Right atrium auricular region (tissue), 2 donors: ENCODE data around the gene SBK3. TPM values are rescaled to one million over a fixed set of nuclear protein-coding genes. Genes with fewer than 3 reads are reported as not detected.
"Not testable (repeated sequence)": the region's sequence is repeated elsewhere in the genome, so short reads cannot be mapped to it uniquely, and the experiment has no call there.

ENCODE experiments used
- DNase-seq: peaks from one replicate; pipeline ENCODE4 v3.0.0-alpha.2; 2019; ENCODE audit warnings: low spot score
- H3K27ac ChIP-seq, 2 donors: fragments of 200-600 bp; sonication (generic); 1 replicate in 1 of 2; 2 replicates in 1 of 2; pipeline ENCODE4 v1.5.1; 2016 to 2019
- H3K27me3 ChIP-seq, 2 donors: fragments of 200-600 bp; sonication (generic); one replicate each; pipeline versions ENCODE4 v1.5.1 to v1.6.0; 2017 to 2019
- H3K36me3 ChIP-seq: fragments of 200-600 bp; sonication (generic); one replicate; pipeline ENCODE4 v1.5.1; 2016
- H3K4me1 ChIP-seq, 2 donors: fragments of 200-600 bp; sonication (generic); one replicate each; pipeline versions ENCODE4 v1.5.1 to v1.6.0; 2017 to 2019
- H3K4me3 ChIP-seq, 2 donors: fragments of 200-600 bp; sonication (generic); 1 replicate in 1 of 2; 2 replicates in 1 of 2; pipeline ENCODE4 v1.5.1; 2017 to 2019; ENCODE audit warnings: mild to moderate bottlenecking in 1 of 2, moderate library complexity in 1 of 2
- H3K9me3 ChIP-seq, 2 donors: fragments of 200-600 bp; sonication (generic); one replicate each; pipeline ENCODE4 v1.5.1; 2019
- CTCF ChIP-seq, 2 donors: fragments of 200-600 bp; sonication (generic); IDR thresholded peaks; one replicate each; pipeline ENCODE4 v1.5.1; 2019; ENCODE audit warnings: antibody characterized with exemption in 2 of 2
- total RNA-seq, 2 donors: library from RNA; depleted of rRNA; stranded (reverse); fragments of >200 nt; gene quantifications; one replicate each; pipeline ENCODE4 v1.1.0, GENCODE V29; 2016

The SBK3 gene
- total RNA-seq, 2 donors from 2014 or later, result 97.5 to 103 TPM

GRCh38 chr19:55498246-55498840 is 47.0 kb downstream of the SBK3 start:
- H3K36me3 ChIP-seq, result no peaks in the 10 kb centered on the region
- no peak for DNase-seq
- no peak overlapping the region for H3K4me3 ChIP-seq
- TF ChIP-seq CTCF (IDR thresholded peaks at IDR 0.05), result no peak
- H3K27ac ChIP-seq, result no peak overlapping the region
- H3K27me3 ChIP-seq, result no peaks in the 10 kb centered on the region
- no peaks in the 10 kb centered on the region for H3K9me3 ChIP-seq
- peaks cover 0 to 9% of the 10 kb centered on the region in 2 donors for H3K4me1 ChIP-seq

GRCh38 chr19:55497763-55498162 is 47.6 kb downstream of the SBK3 start:
- H3K9me3 ChIP-seq, result no peaks in the 10 kb centered on the region
- no peak overlapping the region for H3K4me3 ChIP-seq
- DNase-seq, result no peak

GRCh38 chr19:55496820-55497219 is 48.5 kb downstream of the SBK3 start:
- H3K4me1 ChIP-seq, result peaks cover 0 to 17% of the 10 kb centered on the region in 2 donors
- H3K36me3 ChIP-seq, H3K4me3 ChIP-seq, DNase-seq, H3K27ac ChIP-seq, H3K9me3 ChIP-seq, H3K27me3 ChIP-seq: not testable (repeated sequence)

More at GRCh38 chr19:55497763-55498162, 47.6 kb downstream of the SBK3 start:
- H3K27ac ChIP-seq, result no peak overlapping the region
- no peaks in the 10 kb centered on the region for H3K27me3 ChIP-seq
- no peak for TF ChIP-seq CTCF (IDR thresholded peaks at IDR 0.05)
- H3K4me1 ChIP-seq, result peaks cover 0 to 13% of the 10 kb centered on the region in 2 donors
- H3K36me3 ChIP-seq, result no peaks in the 10 kb centered on the region

- no peak for TF ChIP-seq CTCF (IDR thresholded peaks at IDR 0.05)
- H3K27ac ChIP-seq, result no peak overlapping the region
- peaks cover 0 to 21% of the 10 kb centered on the region in 2 donors for H3K4me1 ChIP-seq
These were observed 49.5 kb downstream of the SBK3 start for GRCh38 chr19:55495646-55496349.

GRCh38 chr19:55494172-55494761 is 51.1 kb downstream of the SBK3 start:
- DNase-seq, result peak; percentile 79
- peak overlapping the region; percentile 23 to 44 for H3K4me3 ChIP-seq
- peaks cover 0 to 23% of the 10 kb centered on the region in 2 donors for H3K4me1 ChIP-seq
- H3K27me3 ChIP-seq, result no peaks in the 10 kb centered on the region
- no peak for TF ChIP-seq CTCF (IDR thresholded peaks at IDR 0.05)
- H3K36me3 ChIP-seq, result no peaks in the 10 kb centered on the region
- H3K27ac ChIP-seq, result peak overlapping the region; percentile 74 to 86
- no peaks in the 10 kb centered on the region for H3K9me3 ChIP-seq

More at GRCh38 chr19:55495646-55496349, 49.5 kb downstream of the SBK3 start:
- H3K36me3 ChIP-seq, result no peaks in the 10 kb centered on the region
- H3K27me3 ChIP-seq, result no peaks in the 10 kb centered on the region
- no peaks in the 10 kb centered on the region for H3K9me3 ChIP-seq
- DNase-seq, result no peak
- no peak overlapping the region for H3K4me3 ChIP-seq

GRCh38 chr19:55493645-55494171 is 51.6 kb downstream of the SBK3 start:
- Histone ChIP-seq H3K4me3 (peak overlapping the region in 1 of 2 donors; percentile 44), H3K4me1 (peaks cover 0 to 26% of the 10 kb centered on the region in 2 donors), H3K27me3 (no peaks in the 10 kb centered on the region), H3K36me3 (no peaks in the 10 kb centered on the region), H3K9me3 (no peaks in the 10 kb centered on the region), H3K27ac (peak overlapping the region; percentile 74 to 86)
- no peak for DNase-seq
- TF ChIP-seq CTCF (IDR thresholded peaks at IDR 0.05), result no peak
